HepG2 (cell line): Measurements from ENCODE around the gene KRTAP5-9. TPM values are rescaled to one million over a fixed set of nuclear protein-coding genes. Genes with fewer than 3 reads are reported as not detected.
A peak's percentile ranks its signal among the peaks of the same experiment; 100 is the strongest.

Source experiments
- ATAC-seq: fragments of 200-7000 bp; cut with Tn5 transposase; 3 replicates; pipeline ENCODE4 v1.9.1; 2020; ENCODE audit warnings: mild to moderate bottlenecking, moderate library complexity
- BruUV-seq: library from RNA; stranded (reverse); fragments of 400-500 nt; replicated peaks from 2 replicates; lab custom pipeline; 2021; lab: Mats Ljungman, UMichigan
- CTCF ChIA-PET: fragments of 300-600 bp; formaldehyde crosslinking; extraction: SDS; loops from one replicate; lab custom pipeline; 2021; ENCODE audit warnings: low total read pairs, inconsistent platforms, low intra/inter-chr PET ratio; lab: Yijun Ruan, JAX
- POLR2A ChIA-PET: fragments of 350-600 bp; sonication (Branson Sonifier 250); formaldehyde crosslinking; loops from one replicate; lab custom pipeline; 2020; ENCODE audit warnings: antibody characterized with exemption, inconsistent platforms; lab: Yijun Ruan, JAX
- DNase-seq: peaks from one replicate; pipeline ENCODE4 v3.0.0-alpha.2; 2015; ENCODE audit warnings: low spot score
- FAIRE-seq: peaks from 3 replicates; lab custom pipeline; 2011; peaks lifted over from hg19 to GRCh38; lab: Jason Lieb, UNC
- H2AFZ ChIP-seq: one replicate; pipeline ENCODE4 v1.6.1; 2011; ENCODE audit warnings: low read length, inconsistent platforms
- H3K27ac ChIP-seq: fragments of 300-600 bp; 3 replicates; pipeline ENCODE4 v1.8.0; 2011; ENCODE audit warnings: mixed run types, mild to moderate bottlenecking, mixed read lengths, low read length, inconsistent platforms; ENCODE audit not compliant: insufficient read depth; ENCODE audit errors: extremely low read length
- H3K27me3 ChIP-seq, 2 experiments: fragments of 200-600 bp in 1 of 2; 2 replicates in 1 of 2; 3 replicates in 1 of 2; pipeline versions ENCODE4 v1.6.0 to v1.8.0; 2011; ENCODE audit warnings: low read length in 2 of 2, mild to moderate bottlenecking in 2 of 2, moderate library complexity in 2 of 2, inconsistent platforms in 1 of 2; ENCODE audit not compliant: insufficient read depth in 2 of 2, control insufficient read depth in 1 of 2
- H3K36me3 ChIP-seq, 2 experiments: fragments of 200-600 bp in 1 of 2; replicated peaks in 1 of 2; 2 replicates in 1 of 2; 3 replicates in 1 of 2; pipeline versions ENCODE4 v1.5.1 to v1.8.0; 2011; ENCODE audit warnings: low read length in 2 of 2, inconsistent platforms in 1 of 2; ENCODE audit not compliant: insufficient read depth in 2 of 2, control insufficient read depth in 1 of 2
- H3K4me1 ChIP-seq: 2 replicates; pipeline ENCODE4 v1.5.1; 2012; ENCODE audit warnings: low read length, inconsistent platforms; ENCODE audit not compliant: insufficient read depth
- H3K4me2 ChIP-seq: 2 replicates; pipeline ENCODE4 v1.6.0; 2011; ENCODE audit warnings: low read depth, low read length, inconsistent platforms
- H3K4me3 ChIP-seq, 3 experiments: fragments of 200-600 bp in 1 of 3; sonication (generic), shearing (Covaris generic) in 1 of 3; replicated peaks in 1 of 3; 2 replicates each; pipeline ENCODE4 v1.5.1; 2011 to 2016; ENCODE audit warnings: low read length in 3 of 3, inconsistent platforms in 2 of 3, low read depth in 2 of 3, mild to moderate bottlenecking in 2 of 3, control low read depth in 1 of 3, mixed read lengths in 1 of 3; ENCODE audit not compliant: insufficient read depth in 1 of 3
- H3K79me2 ChIP-seq: one replicate; pipeline ENCODE4 v1.6.1; 2011; ENCODE audit warnings: low read length, inconsistent platforms; ENCODE audit not compliant: insufficient read depth
- H3K9ac ChIP-seq: 2 replicates; pipeline ENCODE4 v1.6.0; 2011; ENCODE audit warnings: mild to moderate bottlenecking, low read depth, low read length, inconsistent platforms; ENCODE audit not compliant: insufficient read depth
- H3K9me3 ChIP-seq: 2 replicates; pipeline ENCODE4 v1.5.1; 2012; ENCODE audit warnings: mild to moderate bottlenecking, low read length
- H4K20me1 ChIP-seq: 2 replicates; pipeline ENCODE4 v1.6.0; 2011; ENCODE audit warnings: inconsistent platforms, mild to moderate bottlenecking, low read length, moderate library complexity; ENCODE audit not compliant: insufficient read depth
- HNRNPL ChIP-seq: fragments of 200-400 bp; formaldehyde crosslinking; IDR thresholded peaks from 2 replicates; pipeline ENCODE4 v1.6.1; 2017; ENCODE audit warnings: mild to moderate bottlenecking, low read depth, low read length
- KAT2B ChIP-seq: fragments of 150-350 bp; IDR thresholded peaks from 2 replicates; pipeline ENCODE4 v1.6.1; 2014; ENCODE audit warnings: low read depth, low read length, borderline replicate concordance
- LCORL ChIP-seq, 2 experiments: fragments of 450-650 bp in 1 of 2; sonication (generic) in 1 of 2; formaldehyde crosslinking in 1 of 2; IDR thresholded peaks; 2 replicates each; pipeline versions ENCODE4 v1.5.0 to v1.6.1; 2017 to 2020; ENCODE audit warnings: antibody characterized with exemption in 1 of 2, missing genetic modification reagents in 1 of 2
- MEF2D ChIP-seq: sonication (generic); formaldehyde crosslinking; IDR thresholded peaks from 2 replicates; pipeline ENCODE4 v1.5.1; 2020; ENCODE audit warnings: mild to moderate bottlenecking, missing genetic modification reagents
- NRL ChIP-seq: sonication (generic); formaldehyde crosslinking; IDR thresholded peaks from 2 replicates; pipeline ENCODE4 v1.5.0; 2020; ENCODE audit warnings: missing genetic modification reagents, mild to moderate bottlenecking, moderate library complexity, borderline replicate concordance
- POGK ChIP-seq: sonication (generic); formaldehyde crosslinking; conservative IDR thresholded peaks from 2 replicates; pipeline ENCODE4 v1.8.0; 2022; ENCODE audit warnings: mild to moderate bottlenecking, moderate library complexity, missing genetic modification reagents
- POLR2A ChIP-seq, 2 experiments: IDR thresholded peaks; 2 replicates each; pipeline ENCODE4 v1.6.1; 2011; ENCODE audit warnings: low read depth in 2 of 2, low read length in 2 of 2, mild to moderate bottlenecking in 1 of 2, moderate library complexity in 1 of 2; ENCODE audit not compliant: insufficient read depth in 1 of 2
- ZBTB38 ChIP-seq: sonication (generic); formaldehyde crosslinking; IDR thresholded peaks from 2 replicates; pipeline ENCODE4 v1.5.1; 2020; ENCODE audit warnings: mild to moderate bottlenecking, missing genetic modification reagents
- ZNF24 ChIP-seq: fragments of 450-650 bp; IDR thresholded peaks from 2 replicates; pipeline ENCODE4 v1.6.1; 2017; ENCODE audit warnings: antibody characterized with exemption, mild to moderate bottlenecking
- ZNF292 ChIP-seq: sonication (generic); formaldehyde crosslinking; IDR thresholded peaks from 2 replicates; pipeline ENCODE4 v1.8.1; 2022; ENCODE audit warnings: mild to moderate bottlenecking, low read depth, missing genetic modification reagents, borderline replicate concordance
- ZNF501 ChIP-seq: sonication (generic); formaldehyde crosslinking; IDR thresholded peaks from 2 replicates; pipeline ENCODE4 v1.5.1; 2020; ENCODE audit warnings: mild to moderate bottlenecking, moderate library complexity, missing genetic modification reagents
- ZSCAN22 ChIP-seq: sonication (generic); formaldehyde crosslinking; IDR thresholded peaks from 2 replicates; pipeline ENCODE4 v1.4.0; 2020; ENCODE audit warnings: mild to moderate bottlenecking, missing genetic modification reagents
- WGBS: methylation state at CpG from one replicate; pipeline ENCODE4 v1.1.6; 2017; ENCODE audit warnings: low lambda C conversion rate; 5-methylcytosine and 5-hydroxymethylcytosine counted together
- in situ Hi-C: cut with HindIII; loops from 2 replicates; pipeline ENCODE4 v1.10.0; 2017; ENCODE audit warnings: low pct_unique_long_range_greater_than_20kb; ENCODE audit not compliant: extremely low pct_ligation_motif_present
- intact Hi-C: fragments of 100-400 bp; cut with micrococcal nuclease; formaldehyde crosslinking; loops from one replicate; pipeline ENCODE4 v1.10.0; 2022; ENCODE audit not compliant: unreplicated experiment
- polyA plus RNA-seq, 8 experiments: library from polyadenylated mRNA; depleted of rRNA in 3 of 8; stranded (reverse) in 7 of 8; unstranded in 1 of 8; fragments of >200 nt; fragmentation: Illumina TruSeq in 4 of 8; extraction: Trizol in 4 of 8; gene quantifications; 2 replicates each; pipeline versions ENCODE4 v1.2.1 to v1.2.3, GENCODE V29; 2011 to 2016; ENCODE audit warnings: low read depth in 4 of 8, missing spikeins in 1 of 8, mixed read lengths in 1 of 8; ENCODE audit not compliant: insufficient read depth in 1 of 8
- total RNA-seq, 5 experiments: library from RNA; depleted of rRNA; stranded (reverse); fragments of >200 nt; fragmentation: Illumina TruSeq; extraction: Trizol; gene quantifications; 2 replicates each; pipeline ENCODE4 v1.2.3, GENCODE V29; 2016; ENCODE audit warnings: low read depth in 1 of 5

The KRTAP5-9 gene
- total and polyA plus RNA-seq, 2 of the 13 experiments (the other 11 are each of a cell fraction or from before 2014, with no cell fraction given): 0.09 TPM; not detected in 1

- peak; percentile 53; the same call in 1 of the 2 replicates for TF ChIP-seq NRL (CRISPR knock-in tag)
- 0 out of 2 replicates have a peak, but pooled peaks have one; percentile 19 for TF ChIP-seq MEF2D (CRISPR knock-in tag)
- TF ChIP-seq KAT2B: no peak
- TF ChIP-seq HNRNPL: 0 out of 2 replicates have a peak, but pooled peaks have one; percentile 50
- TF ChIP-seq ZSCAN22 (CRISPR knock-in tag): no peak
- peak; percentile 42; the same call in 1 of the 2 replicates for TF ChIP-seq ZNF501 (CRISPR knock-in tag)
- TF ChIP-seq POLR2A (IDR thresholded peaks at IDR 0.05; ENCODE audit: insufficient read depth in 1 of 2, low read depth in 2 of 2, low read length in 2 of 2): peak in 1 of 2 experiments; percentile 23; a peak in 1 of 4 replicates
- peak; percentile 64; the same call in 1 of the 2 replicates for TF ChIP-seq ZNF292 (CRISPR knock-in tag)
These were observed 20.5 kb upstream of the KRTAP5-9 start (continued) for GRCh38 chr11:71527576-71528210.

GRCh38 chr11:71530602-71531001 lies 17.6 kb upstream of the KRTAP5-9 start:
- DNase-seq (no peak), FAIRE-seq (no peak), ATAC-seq (no peak)
- H3K27ac ChIP-seq: no peak overlapping the region
- 82% methylated on average over 11 of the region's 11 CpGs for WGBS
- in situ Hi-C loops (no loop called here), intact Hi-C loops (no loop called here)
- no peaks in the 10 kb centered on the region for H3K79me2 ChIP-seq
- POLR2A ChIA-PET: no interaction called here
- no peaks in the 10 kb centered on the region for H3K36me3 ChIP-seq
- no peaks in the 10 kb centered on the region for H3K9me3 ChIP-seq
- H3K4me1 ChIP-seq: peaks cover 80% of the 10 kb centered on the region
- H3K4me3 ChIP-seq: no peak overlapping the region
- CTCF ChIA-PET: no interaction called here
- TF ChIP-seq POGK (CRISPR knock-in tag): no peak
- TF ChIP-seq ZBTB38 (CRISPR knock-in tag): peak; percentile 47; the same call in 1 of the 2 replicates
- no peak for TF ChIP-seq ZNF24
- TF ChIP-seq LCORL (IDR thresholded peaks at IDR 0.05): no peak
- no peak for TF ChIP-seq LCORL (CRISPR knock-in tag; IDR thresholded peaks at IDR 0.05)
- no peak overlapping the region for H2AFZ ChIP-seq
- no peak overlapping the region for H3K4me2 ChIP-seq
- no peaks in the 10 kb centered on the region for H4K20me1 ChIP-seq
- BruUV-seq: no TSS peak
- H3K9ac ChIP-seq: no peak overlapping the region
- no peaks in the 10 kb centered on the region for H3K27me3 ChIP-seq
